ENCODE measurements around the gene UCK1.

DNA sequence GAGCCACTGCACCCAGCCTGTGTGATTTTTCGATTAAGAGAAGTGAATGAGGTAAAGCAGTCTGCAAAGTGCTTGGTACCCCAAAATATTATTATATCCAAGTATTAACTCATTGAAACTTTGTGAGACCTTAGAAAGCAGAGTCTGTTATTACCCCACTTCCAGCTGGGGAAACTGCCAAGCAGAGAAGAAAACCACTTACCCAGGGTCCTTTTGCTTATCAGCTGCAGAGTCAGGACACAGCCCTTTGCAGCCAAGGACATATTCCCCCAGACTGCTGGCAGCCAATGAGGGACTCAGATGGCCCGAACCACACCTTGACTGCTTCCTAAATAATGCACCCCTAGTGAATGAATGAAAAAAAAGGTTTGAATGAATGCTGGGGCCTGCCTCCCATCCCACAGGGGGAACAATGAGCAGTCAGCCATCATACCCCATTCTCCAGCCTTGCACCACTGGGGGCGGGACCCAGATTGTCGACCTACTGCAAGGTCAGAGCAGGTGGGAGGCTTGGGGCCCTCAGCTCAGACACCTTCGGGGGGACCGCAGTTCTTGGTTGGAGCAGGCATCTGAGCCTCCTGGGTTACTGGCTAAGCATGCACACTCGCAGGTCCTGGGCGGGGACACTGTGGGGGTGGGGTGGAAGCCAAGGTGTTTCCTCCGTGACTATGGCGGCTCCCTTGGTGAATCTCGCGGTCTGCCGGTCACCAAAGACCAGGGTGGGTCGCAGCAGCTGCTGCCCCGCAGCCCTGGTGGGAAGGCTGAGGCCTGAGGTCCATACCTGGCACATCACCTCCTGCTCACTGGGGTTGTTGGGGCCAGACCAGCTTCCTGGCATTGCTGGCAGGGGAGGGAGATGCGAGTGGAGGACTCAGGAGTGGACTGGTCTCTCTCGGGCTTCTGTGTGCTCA is 43.9 kb upstream of the UCK1 start:
- TF ChIP-seq EZH2 (IDR thresholded peaks at IDR 0.05; ENCODE audit: borderline replicate concordance, low read length): no peak
- TF ChIP-seq, protein P1, sequence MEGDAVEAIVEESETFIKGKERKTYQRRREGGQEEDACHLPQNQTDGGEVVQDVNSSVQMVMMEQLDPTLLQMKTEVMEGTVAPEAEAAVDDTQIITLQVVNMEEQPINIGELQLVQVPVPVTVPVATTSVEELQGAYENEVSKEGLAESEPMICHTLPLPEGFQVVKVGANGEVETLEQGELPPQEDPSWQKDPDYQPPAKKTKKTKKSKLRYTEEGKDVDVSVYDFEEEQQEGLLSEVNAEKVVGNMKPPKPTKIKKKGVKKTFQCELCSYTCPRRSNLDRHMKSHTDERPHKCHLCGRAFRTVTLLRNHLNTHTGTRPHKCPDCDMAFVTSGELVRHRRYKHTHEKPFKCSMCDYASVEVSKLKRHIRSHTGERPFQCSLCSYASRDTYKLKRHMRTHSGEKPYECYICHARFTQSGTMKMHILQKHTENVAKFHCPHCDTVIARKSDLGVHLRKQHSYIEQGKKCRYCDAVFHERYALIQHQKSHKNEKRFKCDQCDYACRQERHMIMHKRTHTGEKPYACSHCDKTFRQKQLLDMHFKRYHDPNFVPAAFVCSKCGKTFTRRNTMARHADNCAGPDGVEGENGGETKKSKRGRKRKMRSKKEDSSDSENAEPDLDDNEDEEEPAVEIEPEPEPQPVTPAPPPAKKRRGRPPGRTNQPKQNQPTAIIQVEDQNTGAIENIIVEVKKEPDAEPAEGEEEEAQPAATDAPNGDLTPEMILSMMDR (IDR thresholded peaks at IDR 0.05; ENCODE audit: low read length): no peak
